Fibroblast of skin of scalp (primary cell): Measurements from ENCODE around the gene PPP1R1B.

Source experiments
- DNase-seq: peaks from one replicate; pipeline ENCODE4 v3.0.0-alpha.2; 2013

The PPP1R1B gene

GRCh38 chr17:39633570-39634183 is 6.9 kb downstream of the PPP1R1B start:
- DNase-seq, result no peak

GRCh38 chr17:39634384-39634871 is 7.7 kb downstream of the PPP1R1B start:
- peak; percentile 46 for DNase-seq

- no peak for DNase-seq
These were observed 8.9 kb downstream of the PPP1R1B start for GRCh38 chr17:39635614-39636176.

GRCh38 chr17:39636587-39636926 is 9.8 kb downstream of the PPP1R1B start:
- no peak for DNase-seq

- DNase-seq, result peak; percentile 86
These were observed 10.4 kb downstream of the PPP1R1B start, which contains the start of gene STARD3 for GRCh38 chr17:39636927-39637736. STARD3 (plus strand) TSS chr17:39637144; CDS start chr17:39653532, 16,388 bp downstream.

GRCh38 chr17:39638317-39638716 is 11.6 kb downstream of the PPP1R1B start:
- no peak for DNase-seq

- DNase-seq, result no peak
These were observed 12.3 kb downstream of the PPP1R1B start for GRCh38 chr17:39639043-39639442.

- DNase-seq, result no peak
These were observed 13.1 kb downstream of the PPP1R1B start for GRCh38 chr17:39639566-39640458.

- DNase-seq, result no peak
These were observed 13.9 kb downstream of the PPP1R1B start for GRCh38 chr17:39640591-39641031.

GRCh38 chr17:39641097-39641496 is 14.3 kb downstream of the PPP1R1B start:
- no peak for DNase-seq

- DNase-seq, result no peak
These were observed 15.1 kb downstream of the PPP1R1B start for GRCh38 chr17:39641883-39642282.

GRCh38 chr17:39642291-39643074 is 15.7 kb downstream of the PPP1R1B start:
- DNase-seq, result no peak

GRCh38 chr17:39643271-39643670 is 16.5 kb downstream of the PPP1R1B start:
- DNase-seq, result peak; percentile 25

- no peak for DNase-seq
These were observed 20.5 kb downstream of the PPP1R1B start for GRCh38 chr17:39647256-39647655.

- DNase-seq, result peak; percentile 61
These were observed 22.0 kb downstream of the PPP1R1B start for GRCh38 chr17:39648616-39649366.

- DNase-seq, result no peak
These were observed 23.4 kb downstream of the PPP1R1B start for GRCh38 chr17:39650121-39650579.

- DNase-seq, result no peak
These were observed 25.3 kb downstream of the PPP1R1B start for GRCh38 chr17:39651923-39652586.

- DNase-seq, result no peak
These were observed 26.0 kb downstream of the PPP1R1B start for GRCh38 chr17:39652587-39653315.

- no peak for DNase-seq
These were observed 26.5 kb downstream of the PPP1R1B start for GRCh38 chr17:39653316-39653661.
